Tibial artery (tissue), 4 donors: ENCODE results near the gene POGLUT2.

Experiments
- DNase-seq, 2 donors: peaks; one replicate each; pipeline ENCODE4 v3.0.0-alpha.2; 2019
- H3K27ac ChIP-seq, 2 donors: fragments of 200-600 bp; sonication (generic) in 1 of 2; 1 replicate in 1 of 2; 2 replicates in 1 of 2; pipeline ENCODE4 v1.5.1; 2018 to 2019; ENCODE audit warnings: mild to moderate bottlenecking in 1 of 2
- H3K27me3 ChIP-seq, 2 donors: fragments of 200-600 bp; sonication (generic) in 1 of 2; one replicate each; pipeline versions ENCODE4 v1.5.1 to v1.6.0; 2016 to 2019
- H3K36me3 ChIP-seq, 3 donors: fragments of 200-600 bp; sonication (generic) in 2 of 3; one replicate each; pipeline ENCODE4 v1.5.1; 2016 to 2019; ENCODE audit warnings: mild to moderate bottlenecking in 2 of 3
- H3K4me1 ChIP-seq, 4 donors: fragments of 200-600 bp; sonication (generic) in 2 of 4; 1 replicate in 3 of 4; 2 replicates in 1 of 4; pipeline ENCODE4 v1.5.1; 2016 to 2019
- H3K4me3 ChIP-seq, 2 donors: fragments of 200-600 bp; sonication (generic) in 1 of 2; 1 replicate in 1 of 2; 2 replicates in 1 of 2; pipeline ENCODE4 v1.5.1; 2018 to 2019; ENCODE audit warnings: mild to moderate bottlenecking in 2 of 2
- H3K9me3 ChIP-seq, 3 donors: fragments of 200-600 bp; sonication (generic) in 1 of 3; one replicate each; pipeline ENCODE4 v1.5.1; 2016 to 2019
- CTCF ChIP-seq, 2 experiments: fragments of 200-600 bp in 1 of 2; fragments of 450-650 bp in 1 of 2; IDR thresholded peaks; one replicate each; pipeline ENCODE4 v1.5.1; 2017 to 2019; ENCODE audit warnings: antibody characterized with exemption in 2 of 2, mild to moderate bottlenecking in 1 of 2, moderate library complexity in 1 of 2
- intact Hi-C: fragments of 100-400 bp; cut with DNase I; formaldehyde crosslinking; loops from one replicate; pipeline ENCODE4 v1.15.0; 2023; ENCODE audit warnings: low total_unique reads

Gene POGLUT2

GRCh38 chr13:102825921-102826706, 27.3 kb upstream of the POGLUT2 start:
- DNase-seq: no peak
- intact Hi-C loops: no loop called here
- no peak for TF ChIP-seq CTCF (IDR thresholded peaks at IDR 0.05)
- Histone ChIP-seq H3K4me1 (no peaks in the 10 kb centered on the region), H3K27ac (no peak overlapping the region), H3K36me3 (peaks cover 39 to 52% (median 46%) of the 10 kb centered on the region in 3 donors), H3K9me3 (no peaks in the 10 kb centered on the region), H3K4me3 (no peak overlapping the region), H3K27me3 (no peaks in the 10 kb centered on the region)

- no peaks in the 10 kb centered on the region for H3K27me3 ChIP-seq
- no peak overlapping the region for H3K27ac ChIP-seq
- no peaks in the 10 kb centered on the region for H3K4me1 ChIP-seq
- no peak for TF ChIP-seq CTCF (IDR thresholded peaks at IDR 0.05)
- intact Hi-C loops: no loop called here
- no peak for DNase-seq
- no peak overlapping the region for H3K4me3 ChIP-seq
- H3K36me3 ChIP-seq: peaks cover 39 to 55% (median 47%) of the 10 kb centered on the region in 3 donors
- no peaks in the 10 kb centered on the region for H3K9me3 ChIP-seq
Measured at GRCh38 chr13:102825400-102825799, 26.6 kb upstream of the POGLUT2 start.

GRCh38 chr13:102817907-102818306, 19.1 kb upstream of the POGLUT2 start:
- no peak for TF ChIP-seq CTCF (IDR thresholded peaks at IDR 0.05)
- H3K9me3 ChIP-seq: no peaks in the 10 kb centered on the region
- peaks cover 23 to 42% (median 35%) of the 10 kb centered on the region in 3 donors for H3K36me3 ChIP-seq
- H3K4me1 ChIP-seq: peaks cover 0 to 8% (median 2%) of the 10 kb centered on the region in 4 donors
- H3K27ac ChIP-seq: no peak overlapping the region
- no peak for DNase-seq
- H3K4me3 ChIP-seq: no peak overlapping the region
- no peaks in the 10 kb centered on the region for H3K27me3 ChIP-seq
- intact Hi-C loops: no loop called here

- Histone ChIP-seq H3K27me3 (no peaks in the 10 kb centered on the region), H3K4me3 (no peak overlapping the region), H3K27ac (no peak overlapping the region), H3K4me1 (peaks cover 0 to 13% (median 3%) of the 10 kb centered on the region in 4 donors), H3K36me3 (peaks cover 17 to 35% (median 28%) of the 10 kb centered on the region in 3 donors), H3K9me3 (no peaks in the 10 kb centered on the region)
- DNase-seq: no peak
- no peak for TF ChIP-seq CTCF (IDR thresholded peaks at IDR 0.05)
- intact Hi-C loops: no loop called here
Measured at GRCh38 chr13:102817241-102817640, 18.5 kb upstream of the POGLUT2 start.

GRCh38 chr13:102816708-102817107, 17.9 kb upstream of the POGLUT2 start:
- no peaks in the 10 kb centered on the region for H3K9me3 ChIP-seq
- H3K4me3 ChIP-seq: no peak overlapping the region
- no peak overlapping the region for H3K27ac ChIP-seq
- H3K4me1 ChIP-seq: peaks cover 0 to 13% (median 3%) of the 10 kb centered on the region in 4 donors
- TF ChIP-seq CTCF (IDR thresholded peaks at IDR 0.05): no peak
- H3K36me3 ChIP-seq: peaks cover 11 to 30% (median 23%) of the 10 kb centered on the region in 3 donors
- intact Hi-C loops: no loop called here
- no peaks in the 10 kb centered on the region for H3K27me3 ChIP-seq
- DNase-seq: no peak
